Neuronal stem cell (in vitro differentiated cells): ENCODE results near the gene HAND2.

Source experiments
- DNase-seq: peaks from one replicate; pipeline ENCODE4 v3.0.0-alpha.2; 2013; ENCODE audit warnings: low spot score
- H2AFZ ChIP-seq: one replicate; pipeline ENCODE4 v1.6.1; 2013; ENCODE audit warnings: mild to moderate bottlenecking, low read length, inconsistent platforms
- H2AK5ac ChIP-seq: 2 replicates; pipeline ENCODE4 v1.6.1; 2013; ENCODE audit warnings: low read depth, mild to moderate bottlenecking, inconsistent platforms, low read length, moderate library complexity, mixed read lengths
- H2BK120ac ChIP-seq: 2 replicates; pipeline ENCODE4 v1.6.1; 2013; ENCODE audit warnings: low read depth, mild to moderate bottlenecking, inconsistent platforms, low read length, moderate library complexity, mixed read lengths
- H2BK12ac ChIP-seq: one replicate; pipeline ENCODE4 v1.6.1; 2013; ENCODE audit warnings: low read length, inconsistent platforms
- H2BK15ac ChIP-seq: 2 replicates; pipeline ENCODE4 v1.6.1; 2013; ENCODE audit warnings: mild to moderate bottlenecking, low read length, inconsistent platforms, mixed read lengths
- H2BK5ac ChIP-seq: one replicate; pipeline ENCODE4 v1.6.1; 2013; ENCODE audit warnings: inconsistent platforms, mild to moderate bottlenecking, low read length, moderate library complexity
- H3K14ac ChIP-seq: one replicate; pipeline ENCODE4 v1.6.1; 2013; ENCODE audit warnings: low read length, inconsistent platforms
- H3K18ac ChIP-seq: 2 replicates; pipeline ENCODE4 v1.6.1; 2013; ENCODE audit warnings: low read length, inconsistent platforms
- H3K23ac ChIP-seq: 2 replicates; pipeline ENCODE4 v1.6.1; 2013; ENCODE audit warnings: low read depth, mild to moderate bottlenecking, mixed read lengths, low read length, inconsistent platforms; ENCODE audit not compliant: poor library complexity
- H3K27ac ChIP-seq: replicated peaks from 3 replicates; pipeline ENCODE4 v1.5.1; 2013; ENCODE audit warnings: low read length, inconsistent platforms
- H3K27me3 ChIP-seq, 3 experiments: 2 replicates each; pipeline ENCODE4 v1.6.1; 2013; ENCODE audit warnings: low read length in 3 of 3, mild to moderate bottlenecking in 2 of 3, inconsistent platforms in 1 of 3, low read depth in 1 of 3, mixed read lengths in 1 of 3, moderate library complexity in 1 of 3; ENCODE audit not compliant: control insufficient read depth in 3 of 3, insufficient read depth in 3 of 3
- H3K36me3 ChIP-seq, 2 donors: replicated peaks in 1 of 2; 2 replicates each; pipeline ENCODE4 v1.6.1; 2013; ENCODE audit warnings: low read length in 2 of 2; ENCODE audit not compliant: control insufficient read depth in 2 of 2, insufficient read depth in 2 of 2
- H3K4ac ChIP-seq: 2 replicates; pipeline ENCODE4 v1.6.1; 2013; ENCODE audit warnings: inconsistent platforms, mild to moderate bottlenecking, low read length, moderate library complexity
- H3K4me1 ChIP-seq, 2 donors: 1 replicate in 1 of 2; 2 replicates in 1 of 2; pipeline ENCODE4 v1.6.1; 2013; ENCODE audit warnings: low read length in 2 of 2, low read depth in 1 of 2; ENCODE audit not compliant: control insufficient read depth in 2 of 2, insufficient read depth in 1 of 2
- H3K4me2 ChIP-seq: one replicate; pipeline ENCODE4 v1.6.1; 2013; ENCODE audit warnings: mild to moderate bottlenecking, low read length, inconsistent platforms; ENCODE audit not compliant: insufficient read depth, poor library complexity, severe bottlenecking
- H3K4me3 ChIP-seq, 2 donors: 2 replicates each; pipeline ENCODE4 v1.5.1; 2013; ENCODE audit warnings: low read length in 2 of 2, mild to moderate bottlenecking in 2 of 2, inconsistent platforms in 1 of 2, moderate library complexity in 1 of 2
- H3K79me1 ChIP-seq: one replicate; pipeline ENCODE4 v1.6.1; 2013; ENCODE audit warnings: low read depth, mild to moderate bottlenecking, inconsistent platforms, low read length, moderate library complexity
- H3K9ac ChIP-seq: one replicate; pipeline ENCODE4 v1.6.1; 2013; ENCODE audit warnings: mild to moderate bottlenecking, low read depth, low read length, inconsistent platforms; ENCODE audit not compliant: poor library complexity
- H3K9me3 ChIP-seq, 2 donors: replicated peaks in 1 of 2; 2 replicates each; pipeline versions ENCODE3 to v1.6.1; 2013; ENCODE audit warnings: low read length in 2 of 2, mild to moderate bottlenecking in 2 of 2, inconsistent platforms in 1 of 2, low read depth in 1 of 2, mixed read lengths in 1 of 2, moderate library complexity in 1 of 2; ENCODE audit not compliant: control insufficient read depth in 2 of 2, insufficient read depth in 1 of 2
- H4K8ac ChIP-seq: one replicate; pipeline ENCODE4 v1.6.1; 2013; ENCODE audit warnings: low read depth, mild to moderate bottlenecking, inconsistent platforms, low read length, moderate library complexity
- H4K91ac ChIP-seq: one replicate; pipeline ENCODE4 v1.6.1; 2013; ENCODE audit warnings: low read length, low read depth, mild to moderate bottlenecking, inconsistent platforms; ENCODE audit not compliant: poor library complexity
- WGBS, 2 donors: extraction: QIAGEN DNeasy Blood & Tissue Kit; methylation state at CpG; one replicate each; pipeline ENCODE4 v1.1.7; 2013; ENCODE audit warnings: missing lambda C conversion rate in 2 of 2, mixed read lengths in 1 of 2; ENCODE audit not compliant: insufficient read length in 2 of 2, insufficient replicate concordance in 1 of 2; ENCODE audit errors: extremely low coverage in 2 of 2; 5-methylcytosine and 5-hydroxymethylcytosine counted together

The HAND2 gene

DNA sequence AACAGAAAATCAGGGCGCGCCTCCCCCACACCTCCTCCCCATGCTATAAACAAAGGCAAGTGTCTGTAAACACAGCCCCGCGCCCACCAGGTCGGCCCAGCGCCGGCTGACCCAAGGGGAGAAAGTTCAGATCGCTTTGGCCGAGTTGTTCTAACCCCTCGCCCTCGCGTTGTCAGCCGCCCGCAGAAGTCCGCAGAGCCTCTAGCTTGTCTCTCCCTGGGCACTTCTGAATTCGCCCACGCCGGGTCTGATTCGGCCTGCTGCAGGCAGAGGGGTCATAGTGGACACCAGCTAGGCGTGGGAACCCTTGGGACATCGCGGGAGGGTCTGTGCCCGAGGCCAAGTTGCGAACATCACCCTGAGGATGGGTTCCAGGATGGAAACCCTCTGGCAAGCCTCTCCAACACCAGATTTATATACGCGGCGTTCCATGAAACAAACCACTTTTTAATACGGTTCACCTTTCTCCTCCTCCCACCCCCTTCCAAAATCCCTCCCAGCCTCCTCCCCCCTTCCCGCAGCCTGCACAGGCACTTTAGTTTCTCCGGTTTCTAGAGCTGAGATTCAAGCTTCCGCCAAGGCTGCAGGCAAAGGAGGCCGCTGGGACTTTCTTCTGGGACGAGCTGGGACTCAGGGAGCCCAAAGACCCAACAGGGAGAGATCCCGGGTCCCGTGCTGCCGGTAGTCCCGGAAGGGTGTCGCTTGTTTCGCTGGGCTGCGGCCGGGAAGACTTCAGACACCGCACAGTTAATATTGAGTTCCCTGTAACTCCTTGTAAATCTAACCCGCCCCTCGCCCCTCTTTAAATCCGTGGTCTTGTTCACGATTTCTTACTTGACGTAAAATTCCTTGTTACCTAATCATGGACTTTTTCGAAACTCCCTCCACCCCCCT lies 4.7 kb downstream of the HAND2 start:
- no peak overlapping the region for H4K91ac ChIP-seq
- no peak overlapping the region for H2BK5ac ChIP-seq
- peaks cover 4 to 8% of the 10 kb centered on the region in 2 donors for H3K4me1 ChIP-seq
- H2BK12ac ChIP-seq: no peak overlapping the region
- peaks cover 0 to 1% of the 10 kb centered on the region in 2 donors for H3K9me3 ChIP-seq
- no peak overlapping the region for H3K27ac ChIP-seq
- H2BK15ac ChIP-seq: no peak overlapping the region
- no peak overlapping the region for H2BK120ac ChIP-seq
- H4K8ac ChIP-seq: no peak overlapping the region
- H3K27me3 ChIP-seq: peaks cover 73 to 97% (median 96%) of the 10 kb centered on the region in 3 experiments
- H2AFZ ChIP-seq: peak overlapping the region; percentile 30
- H3K9ac ChIP-seq: no peak overlapping the region
- peak overlapping the region; percentile 65 for H3K14ac ChIP-seq
- H3K36me3 ChIP-seq: no peaks in the 10 kb centered on the region
- H3K4me2 ChIP-seq: no peak overlapping the region
- H3K23ac ChIP-seq: peak overlapping the region; percentile 26
- H3K4me3 ChIP-seq: no peak overlapping the region
- WGBS, 2 donors: no CpG with 5 or more reads among the region's 48 CpGs
- H3K4ac ChIP-seq: no peak overlapping the region
- no peak overlapping the region for H3K18ac ChIP-seq
- no peaks in the 10 kb centered on the region for H3K79me1 ChIP-seq
- peak overlapping the region; percentile 56 for H2AK5ac ChIP-seq
- no peak for DNase-seq

DNA sequence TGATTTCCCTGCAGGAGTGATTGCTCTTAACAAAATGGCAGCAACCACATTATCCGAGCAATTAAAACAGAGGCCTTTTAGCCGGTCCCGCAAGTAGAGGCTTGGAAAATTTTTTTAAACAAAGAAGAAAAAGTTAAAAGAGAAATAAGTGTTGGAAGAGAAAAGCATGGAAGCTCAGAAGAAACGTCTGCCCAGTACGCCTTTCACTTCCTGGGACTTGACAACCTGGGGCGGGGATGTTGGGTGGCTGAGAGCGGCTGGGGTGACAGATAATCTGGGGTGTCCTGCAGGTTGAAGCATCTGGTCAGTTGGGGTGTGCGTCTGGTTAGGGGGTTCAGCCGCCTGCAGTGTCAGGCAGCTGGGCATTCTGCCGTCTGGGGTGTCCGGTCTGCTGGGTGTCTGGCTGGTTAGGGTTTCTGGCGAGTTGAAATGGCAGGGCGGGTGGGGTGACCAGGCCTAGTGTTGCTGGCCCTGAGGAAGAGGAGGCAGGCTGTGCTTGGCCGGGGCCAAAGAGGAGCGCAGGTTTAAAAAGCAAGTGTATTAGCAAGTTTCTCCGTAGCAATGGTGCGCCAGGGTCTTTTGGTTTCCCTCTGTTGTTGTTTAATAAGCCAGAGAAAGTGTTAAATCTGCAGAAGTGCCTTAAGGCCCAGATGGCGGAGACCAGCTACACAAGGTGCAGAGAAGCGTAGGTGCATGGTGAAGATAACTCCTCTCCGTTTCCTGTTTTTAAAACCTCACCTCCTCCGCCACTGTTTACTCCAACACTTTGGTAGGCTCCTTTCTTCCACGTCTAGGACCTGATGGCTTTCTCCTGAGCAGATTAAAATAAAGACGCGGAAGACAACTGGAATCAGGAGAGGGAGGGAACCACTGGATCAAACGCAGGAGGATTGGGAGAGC lies 5.6 kb downstream of the HAND2 start:
- peaks cover 0 to 1% of the 10 kb centered on the region in 2 donors for H3K9me3 ChIP-seq
- no peaks in the 10 kb centered on the region for H3K79me1 ChIP-seq
- H3K4me1 ChIP-seq: peaks cover 4 to 8% of the 10 kb centered on the region in 2 donors
- H3K4ac ChIP-seq: no peak overlapping the region
- H2BK15ac ChIP-seq: no peak overlapping the region
- no peak overlapping the region for H3K4me3 ChIP-seq
- no peak for DNase-seq
- H3K23ac ChIP-seq: peak overlapping the region; percentile 26
- H4K8ac ChIP-seq: no peak overlapping the region
- H2BK12ac ChIP-seq: no peak overlapping the region
- H3K9ac ChIP-seq: no peak overlapping the region
- H2AFZ ChIP-seq: peak overlapping the region; percentile 84
- no peak overlapping the region for H2BK5ac ChIP-seq
- H3K4me2 ChIP-seq: no peak overlapping the region
- peaks cover 80 to 97% (median 97%) of the 10 kb centered on the region in 3 experiments for H3K27me3 ChIP-seq
- no peaks in the 10 kb centered on the region for H3K36me3 ChIP-seq
- H4K91ac ChIP-seq: no peak overlapping the region
- no peak overlapping the region for H3K14ac ChIP-seq
- H3K27ac ChIP-seq: no peak overlapping the region
- no peak overlapping the region for H2BK120ac ChIP-seq
- H3K18ac ChIP-seq: no peak overlapping the region
- peak overlapping the region; percentile 56 for H2AK5ac ChIP-seq
- no CpG with 5 or more reads among the region's 25 CpGs for WGBS, 2 donors

DNA sequence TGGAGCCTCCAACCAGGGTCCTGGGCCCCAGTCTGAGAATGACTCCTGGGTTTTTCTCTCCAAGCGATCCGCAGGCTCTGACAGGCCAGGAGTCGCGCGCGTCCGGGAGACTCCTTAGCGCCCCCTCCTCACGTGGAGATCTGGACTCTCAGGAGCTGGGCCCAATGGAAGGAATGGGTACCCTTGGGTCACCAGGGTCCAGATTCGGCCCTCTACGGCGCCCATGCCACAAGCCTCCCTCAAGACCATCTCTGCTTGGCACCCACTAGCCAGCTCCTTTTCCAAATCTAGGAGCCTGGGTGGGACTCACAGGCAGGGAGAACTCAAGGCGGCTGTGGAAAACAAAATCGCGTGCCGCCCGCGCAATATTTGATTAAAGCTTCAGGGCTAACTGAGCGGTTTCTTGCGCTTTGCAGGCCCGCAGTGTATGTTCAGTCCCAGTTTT lies 7.1 kb downstream of the HAND2 start:
- H3K18ac ChIP-seq: no peak overlapping the region
- H2BK5ac ChIP-seq: no peak overlapping the region
- no peak overlapping the region for H2BK120ac ChIP-seq
- H2AFZ ChIP-seq: peak overlapping the region; percentile 84
- no peak for DNase-seq
- no peak overlapping the region for H3K23ac ChIP-seq
- H2AK5ac ChIP-seq: peak overlapping the region; percentile 22
- H3K27ac ChIP-seq: no peak overlapping the region
- H3K9me3 ChIP-seq: no peaks in the 10 kb centered on the region
- no peak overlapping the region for H4K91ac ChIP-seq
- H2BK12ac ChIP-seq: no peak overlapping the region
- no peak overlapping the region for H2BK15ac ChIP-seq
- peak overlapping the region; percentile 81 for H3K4me2 ChIP-seq
- no peak overlapping the region for H3K9ac ChIP-seq
- H3K14ac ChIP-seq: no peak overlapping the region
- H3K4ac ChIP-seq: no peak overlapping the region
- H3K4me3 ChIP-seq: peak overlapping the region in 1 of 2 donors; percentile 50
- WGBS, 2 donors: no CpG with 5 or more reads among the region's 21 CpGs
- H3K79me1 ChIP-seq: no peaks in the 10 kb centered on the region
- no peaks in the 10 kb centered on the region for H3K36me3 ChIP-seq
- H4K8ac ChIP-seq: no peak overlapping the region
- H3K4me1 ChIP-seq: peaks cover 4 to 6% of the 10 kb centered on the region in 2 donors
- H3K27me3 ChIP-seq: peaks cover 81 to 100% (median 99%) of the 10 kb centered on the region in 3 experiments
